Measurements from ENCODE around the gene CILP2. TPM values are rescaled to one million over a fixed set of nuclear protein-coding genes. Genes with fewer than 3 reads are reported as not detected.

CILP2 gene
- polyA plus RNA-seq, 1 donor = 0.09 TPM

DNA sequence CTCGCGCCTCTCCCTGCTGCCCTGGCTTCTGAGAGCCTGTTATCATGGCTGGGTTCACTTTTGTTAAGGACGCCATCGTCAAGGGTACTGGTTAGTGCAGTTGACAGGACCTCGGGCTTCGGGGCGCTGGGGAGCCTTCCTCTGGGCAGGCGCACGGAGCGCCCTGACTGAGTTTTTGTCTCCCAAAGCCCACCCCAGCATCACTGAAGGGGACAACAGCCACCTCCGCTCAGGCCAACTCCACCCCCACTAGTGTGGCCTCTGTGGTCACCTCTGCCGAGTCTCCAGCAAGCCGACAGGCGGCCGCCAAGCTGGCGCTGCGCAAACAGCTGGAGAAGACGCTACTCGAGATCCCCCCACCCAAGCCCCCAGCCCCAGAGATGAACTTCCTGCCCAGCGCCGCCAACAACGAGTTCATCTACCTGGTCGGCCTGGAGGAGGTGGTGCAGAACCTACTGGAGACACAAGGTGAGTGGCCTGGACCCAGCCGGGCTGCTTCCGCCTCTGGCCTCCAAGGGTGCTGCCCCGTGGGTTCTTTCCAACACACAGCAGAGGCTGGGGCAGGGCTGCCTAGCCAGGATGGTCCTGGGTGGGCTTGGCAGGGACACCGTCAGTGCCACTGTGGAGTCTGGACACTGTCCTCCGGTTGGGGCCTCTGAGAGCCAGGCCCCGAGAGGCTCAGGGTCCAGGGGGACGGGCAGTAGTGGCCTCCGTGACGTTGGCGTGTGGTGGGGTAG, 39.6 kb upstream of the CILP2 start:
- H3K9me3 ChIP-seq (ENCODE audit: control insufficient read depth, low read depth, low read length) = no peaks in the 10 kb centered on the region
- WGBS (ENCODE audit: insufficient coverage, low lambda C conversion rate) = no CpG with 5 or more reads among the region's 33 CpGs
- H3K27me3 ChIP-seq (ENCODE audit: control insufficient read depth, insufficient read depth, low read length) = no peaks in the 10 kb centered on the region
- no peak overlapping the region for H3K4me3 ChIP-seq (ENCODE audit: low read length)
- H3K36me3 ChIP-seq (ENCODE audit: control insufficient read depth, insufficient read depth, low read length) = peaks cover 91% of the 10 kb centered on the region
- DNase-seq = no peak
- no peaks in the 10 kb centered on the region for H3K4me1 ChIP-seq (ENCODE audit: control insufficient read depth, insufficient read depth, low read length)
- H3K27ac ChIP-seq (ENCODE audit: low read length) = no peak overlapping the region

DNA sequence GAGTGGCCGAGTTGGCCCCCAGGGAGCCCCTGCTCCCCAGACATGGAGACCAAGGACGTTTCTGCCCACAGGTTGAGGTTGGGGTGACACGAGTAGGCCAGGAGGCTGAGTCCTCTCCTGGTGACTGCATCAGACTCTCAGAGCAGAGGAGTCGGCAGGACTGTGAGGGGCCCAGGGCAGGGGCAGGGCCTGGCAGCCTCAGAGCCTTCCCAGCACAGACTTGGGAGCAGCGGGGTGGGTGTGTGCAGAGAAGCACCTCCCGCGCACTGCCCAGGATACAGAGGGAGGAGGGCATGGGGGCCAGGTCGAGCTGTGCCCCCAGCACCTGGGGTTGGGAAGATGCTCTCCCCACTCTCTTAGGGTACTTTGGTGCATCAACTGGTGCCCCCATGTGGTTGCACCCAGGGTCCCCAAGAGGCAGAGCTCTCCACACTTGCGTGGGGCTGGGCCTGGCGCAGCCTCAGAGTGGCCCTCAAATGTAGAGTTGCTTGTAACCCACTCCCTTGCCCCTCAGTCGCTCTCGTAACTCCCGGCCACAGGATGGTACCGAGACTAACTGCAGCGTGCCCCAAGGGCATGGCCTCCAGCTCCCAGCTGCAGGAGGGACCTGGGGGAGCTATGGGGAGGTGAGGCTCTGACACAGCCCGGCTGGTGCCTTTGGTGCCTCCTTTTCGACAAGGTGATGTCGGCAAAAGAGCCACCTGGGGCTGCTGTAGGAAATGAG, 38.6 kb upstream of the CILP2 start:
- H3K4me1 ChIP-seq (ENCODE audit: control insufficient read depth, insufficient read depth, low read length) = no peaks in the 10 kb centered on the region
- no peak overlapping the region for H3K4me3 ChIP-seq (ENCODE audit: low read length)
- WGBS (ENCODE audit: insufficient coverage, low lambda C conversion rate) = no CpG with 5 or more reads among the region's 18 CpGs
- H3K9me3 ChIP-seq (ENCODE audit: control insufficient read depth, low read depth, low read length) = no peaks in the 10 kb centered on the region
- DNase-seq = no peak
- peaks cover 91% of the 10 kb centered on the region for H3K36me3 ChIP-seq (ENCODE audit: control insufficient read depth, insufficient read depth, low read length)
- H3K27ac ChIP-seq (ENCODE audit: low read length) = no peak overlapping the region
- no peaks in the 10 kb centered on the region for H3K27me3 ChIP-seq (ENCODE audit: control insufficient read depth, insufficient read depth, low read length)

DNA sequence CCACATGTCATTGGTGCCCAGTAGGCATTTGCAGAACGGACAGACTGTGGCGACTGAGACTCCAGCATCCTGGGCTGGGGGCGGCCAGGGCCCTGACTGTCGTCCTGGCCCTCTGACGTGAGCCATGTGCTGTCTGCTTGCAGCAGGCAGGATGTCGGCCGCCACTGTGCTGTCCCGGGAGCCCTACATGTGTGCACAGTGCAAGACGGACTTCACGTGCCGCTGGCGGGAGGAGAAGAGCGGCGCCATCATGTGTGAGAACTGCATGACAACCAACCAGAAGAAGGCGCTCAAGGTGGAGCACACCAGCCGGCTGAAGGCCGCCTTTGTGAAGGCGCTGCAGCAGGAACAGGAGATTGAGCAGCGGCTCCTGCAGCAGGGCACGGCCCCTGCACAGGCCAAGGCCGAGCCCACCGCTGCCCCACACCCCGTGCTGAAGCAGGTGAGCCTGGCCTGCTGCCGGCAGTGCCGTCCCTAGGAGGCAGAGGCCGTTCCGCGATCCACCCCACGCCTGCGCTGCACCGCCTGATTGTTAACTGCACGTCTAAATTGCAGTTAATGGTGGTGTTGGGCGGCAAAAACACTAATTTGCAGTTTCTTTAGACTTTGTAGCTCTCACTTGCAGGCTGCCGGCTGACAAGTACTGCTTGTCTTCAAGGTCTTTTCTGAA, 37.0 kb upstream of the CILP2 start:
- Histone ChIP-seq H3K4me3 (ENCODE audit: low read length) (no peak overlapping the region), H3K4me1 (ENCODE audit: control insufficient read depth, insufficient read depth, low read length) (no peaks in the 10 kb centered on the region), H3K9me3 (ENCODE audit: control insufficient read depth, low read depth, low read length) (no peaks in the 10 kb centered on the region), H3K36me3 (ENCODE audit: control insufficient read depth, insufficient read depth, low read length) (peaks cover 94% of the 10 kb centered on the region), H3K27ac (ENCODE audit: low read length) (no peak overlapping the region), H3K27me3 (ENCODE audit: control insufficient read depth, insufficient read depth, low read length) (no peaks in the 10 kb centered on the region)
- WGBS (ENCODE audit: insufficient coverage, low lambda C conversion rate) = no CpG with 5 or more reads among the region's 34 CpGs
- no peak for DNase-seq

DNA sequence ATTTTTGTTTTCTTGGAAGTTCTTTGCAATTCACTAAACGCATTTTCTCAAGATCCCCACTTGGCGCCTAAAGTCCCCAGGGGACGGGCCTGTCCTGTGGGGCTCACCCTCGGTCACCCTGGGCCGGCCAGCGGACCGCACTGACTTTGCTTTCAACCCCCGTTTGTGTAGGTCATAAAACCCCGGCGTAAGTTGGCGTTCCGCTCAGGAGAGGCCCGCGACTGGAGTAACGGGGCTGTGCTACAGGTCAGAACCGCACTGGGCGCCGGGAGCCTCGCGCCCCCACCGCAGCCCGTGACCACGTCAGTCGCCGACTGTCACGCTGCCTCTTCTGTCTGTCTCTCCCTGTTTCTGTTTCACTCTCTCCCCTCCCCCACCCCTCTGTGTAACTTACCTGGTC, 36.3 kb upstream of the CILP2 start:
- no peaks in the 10 kb centered on the region for H3K9me3 ChIP-seq (ENCODE audit: control insufficient read depth, low read depth, low read length)
- WGBS (ENCODE audit: insufficient coverage, low lambda C conversion rate) = no CpG with 5 or more reads among the region's 26 CpGs
- no peaks in the 10 kb centered on the region for H3K4me1 ChIP-seq (ENCODE audit: control insufficient read depth, insufficient read depth, low read length)
- peaks cover 93% of the 10 kb centered on the region for H3K36me3 ChIP-seq (ENCODE audit: control insufficient read depth, insufficient read depth, low read length)
- H3K4me3 ChIP-seq (ENCODE audit: low read length) = no peak overlapping the region
- H3K27ac ChIP-seq (ENCODE audit: low read length) = no peak overlapping the region
- no peaks in the 10 kb centered on the region for H3K27me3 ChIP-seq (ENCODE audit: control insufficient read depth, insufficient read depth, low read length)
- DNase-seq = no peak

DNA sequence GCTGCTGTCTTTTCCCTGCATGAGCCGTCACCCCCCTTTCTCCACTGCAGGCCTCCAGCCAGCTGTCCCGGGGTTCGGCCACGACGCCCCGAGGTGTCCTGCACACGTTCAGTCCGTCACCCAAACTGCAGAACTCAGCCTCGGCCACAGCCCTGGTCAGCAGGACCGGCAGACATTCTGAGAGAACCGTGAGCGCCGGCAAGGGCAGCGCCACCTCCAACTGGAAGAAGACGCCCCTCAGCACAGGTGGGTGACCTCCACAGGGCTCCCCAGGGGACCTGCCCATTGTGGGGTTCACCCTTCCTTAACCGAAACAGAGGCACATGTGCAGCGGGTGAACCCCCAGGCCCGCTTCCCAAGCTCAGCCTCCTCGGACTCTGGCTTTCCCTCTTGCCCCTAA, 35.8 kb upstream of the CILP2 start:
- Histone ChIP-seq H3K9me3 (ENCODE audit: control insufficient read depth, low read depth, low read length) (no peaks in the 10 kb centered on the region), H3K4me1 (ENCODE audit: control insufficient read depth, insufficient read depth, low read length) (no peaks in the 10 kb centered on the region), H3K27ac (ENCODE audit: low read length) (no peak overlapping the region), H3K36me3 (ENCODE audit: control insufficient read depth, insufficient read depth, low read length) (peaks cover 92% of the 10 kb centered on the region), H3K27me3 (ENCODE audit: control insufficient read depth, insufficient read depth, low read length) (no peaks in the 10 kb centered on the region), H3K4me3 (ENCODE audit: low read length) (no peak overlapping the region)
- DNase-seq = no peak
- WGBS (ENCODE audit: insufficient coverage, low lambda C conversion rate) = no CpG with 5 or more reads among the region's 19 CpGs

DNA sequence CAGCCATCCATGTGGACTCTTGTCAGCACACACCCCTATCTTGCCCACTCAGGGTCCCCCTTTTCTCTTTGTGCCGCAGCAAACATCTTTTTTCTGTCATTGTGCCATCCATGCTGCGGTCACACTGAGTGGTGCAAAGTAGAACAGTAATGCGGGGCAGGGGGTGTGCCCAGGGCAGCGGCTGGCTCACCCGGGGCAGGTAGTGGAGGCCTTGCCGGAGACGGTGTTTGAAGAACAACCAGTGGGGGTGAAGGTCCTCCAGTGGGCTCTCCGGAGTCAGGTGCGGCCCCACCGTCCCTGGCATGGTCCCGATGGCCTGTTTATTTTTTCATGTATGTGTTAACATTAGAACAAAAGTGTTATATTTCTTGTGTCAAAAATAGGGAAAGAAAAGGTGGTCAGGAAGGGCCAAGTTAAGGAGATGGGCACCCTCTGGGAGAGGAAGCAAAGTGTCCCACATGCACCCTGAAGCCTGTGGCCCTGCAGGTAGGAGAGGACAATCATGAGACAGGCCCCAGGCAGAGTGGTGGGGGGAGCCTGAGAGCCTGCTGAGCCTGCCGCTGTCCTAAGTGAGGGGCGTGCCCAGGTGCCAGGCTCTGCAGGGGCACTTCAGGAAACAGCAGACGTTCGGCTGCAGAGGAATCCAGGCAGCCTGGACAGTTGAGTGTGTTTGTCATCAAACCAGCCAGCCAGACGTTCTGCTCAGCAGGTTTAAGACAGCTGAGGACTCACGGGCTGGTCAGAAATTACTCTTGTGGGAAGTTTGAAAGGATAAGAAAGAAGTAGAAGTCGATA, 35.1 kb upstream of the CILP2 start:
- Histone ChIP-seq H3K4me1 (ENCODE audit: control insufficient read depth, insufficient read depth, low read length) (no peaks in the 10 kb centered on the region), H3K27me3 (ENCODE audit: control insufficient read depth, insufficient read depth, low read length) (no peaks in the 10 kb centered on the region), H3K4me3 (ENCODE audit: low read length) (no peak overlapping the region), H3K27ac (ENCODE audit: low read length) (no peak overlapping the region), H3K36me3 (ENCODE audit: control insufficient read depth, insufficient read depth, low read length) (peaks cover 88% of the 10 kb centered on the region), H3K9me3 (ENCODE audit: control insufficient read depth, low read depth, low read length) (no peaks in the 10 kb centered on the region)
- DNase-seq = no peak
- no CpG with 5 or more reads among the region's 18 CpGs for WGBS (ENCODE audit: insufficient coverage, low lambda C conversion rate)

DNA sequence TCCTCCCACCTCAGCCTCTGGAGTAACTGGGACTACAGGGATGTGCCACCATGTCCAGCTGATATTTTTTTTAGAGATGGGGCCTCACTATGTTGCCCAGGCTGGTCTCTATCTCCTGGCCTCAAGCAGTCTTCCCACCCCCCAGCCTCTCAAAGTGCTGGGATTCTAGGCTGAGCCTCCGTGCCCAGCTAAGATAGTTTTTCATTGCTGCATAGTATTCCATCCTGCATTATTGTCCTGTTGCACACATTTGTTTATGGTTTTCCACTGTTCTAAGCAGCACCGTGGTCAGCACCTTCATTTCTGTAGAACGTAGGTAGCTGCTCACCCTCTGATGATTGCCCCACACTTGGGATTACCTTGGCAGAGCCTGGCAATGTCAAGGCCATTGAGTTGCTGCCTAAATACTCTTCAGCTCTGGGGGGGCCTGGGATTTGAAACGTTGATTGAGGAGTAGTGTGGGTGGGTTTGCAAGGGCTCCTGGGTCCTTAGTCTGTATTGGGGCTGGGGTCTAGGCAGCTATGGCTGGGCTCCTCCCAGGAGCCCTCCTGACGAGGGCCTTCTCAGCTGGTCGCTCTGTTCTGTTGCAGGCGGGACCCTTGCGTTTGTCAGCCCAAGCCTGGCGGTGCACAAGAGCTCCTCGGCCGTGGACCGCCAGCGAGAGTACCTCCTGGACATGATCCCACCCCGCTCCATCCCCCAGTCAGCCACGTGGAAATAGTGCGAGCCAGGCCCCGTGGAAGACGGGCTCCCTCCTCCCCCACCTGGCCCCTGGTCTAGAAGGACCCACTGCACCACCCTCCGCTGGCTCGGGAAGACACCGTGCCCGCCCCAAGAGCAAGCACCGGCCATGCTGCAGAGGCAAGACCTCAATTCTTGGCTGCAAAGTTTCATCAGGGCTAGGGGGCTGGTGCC, 33.1 kb upstream of the CILP2 start:
- Histone ChIP-seq H3K27me3 (ENCODE audit: control insufficient read depth, insufficient read depth, low read length) (no peaks in the 10 kb centered on the region), H3K27ac (ENCODE audit: low read length) (no peak overlapping the region), H3K9me3 (ENCODE audit: control insufficient read depth, low read depth, low read length) (no peaks in the 10 kb centered on the region), H3K4me3 (ENCODE audit: low read length) (no peak overlapping the region), H3K4me1 (ENCODE audit: control insufficient read depth, insufficient read depth, low read length) (no peaks in the 10 kb centered on the region), H3K36me3 (ENCODE audit: control insufficient read depth, insufficient read depth, low read length) (peaks cover 74% of the 10 kb centered on the region)
- no peak for DNase-seq
- no CpG with 5 or more reads among the region's 23 CpGs for WGBS (ENCODE audit: insufficient coverage, low lambda C conversion rate)

DNA sequence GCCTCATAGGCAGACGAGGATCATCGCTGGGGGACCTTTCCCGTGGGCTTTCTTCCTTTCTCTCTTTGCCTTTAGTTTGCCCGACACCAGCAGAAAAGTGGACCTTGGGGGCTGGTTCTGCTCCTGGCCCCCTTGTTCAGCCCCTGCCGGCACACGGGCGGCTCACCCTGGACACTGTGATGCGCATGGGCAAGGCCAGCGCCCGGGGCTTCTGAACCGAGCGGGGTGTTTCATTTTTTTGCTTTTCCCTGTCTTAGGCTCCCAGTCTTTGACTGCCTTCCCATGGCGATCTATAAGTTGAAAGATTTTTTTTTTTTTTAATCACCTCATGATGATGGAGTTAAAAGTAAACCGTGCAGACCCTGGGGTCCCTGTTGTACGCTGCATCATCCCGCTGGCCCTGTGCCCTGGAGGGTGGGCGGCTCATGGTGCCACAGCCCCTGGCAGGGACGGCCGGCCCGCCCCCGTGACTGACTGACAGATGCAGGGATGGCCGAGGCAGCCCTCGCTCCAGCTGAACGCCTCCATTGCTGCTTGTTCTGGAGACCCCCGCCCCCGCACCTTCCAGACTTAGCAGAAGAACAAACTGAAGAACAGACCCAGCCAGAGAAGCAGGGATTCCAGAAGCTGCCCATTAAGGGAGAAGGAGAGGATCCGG, 32.3 kb upstream of the CILP2 start:
- Histone ChIP-seq H3K27ac (ENCODE audit: low read length) (no peak overlapping the region), H3K27me3 (ENCODE audit: control insufficient read depth, insufficient read depth, low read length) (no peaks in the 10 kb centered on the region), H3K4me3 (ENCODE audit: low read length) (no peak overlapping the region), H3K36me3 (ENCODE audit: control insufficient read depth, insufficient read depth, low read length) (peaks cover 66% of the 10 kb centered on the region), H3K9me3 (ENCODE audit: control insufficient read depth, low read depth, low read length) (no peaks in the 10 kb centered on the region), H3K4me1 (ENCODE audit: control insufficient read depth, insufficient read depth, low read length) (no peaks in the 10 kb centered on the region)
- WGBS (ENCODE audit: insufficient coverage, low lambda C conversion rate) = 100% methylated on average over 3 of the region's 27 CpGs
- DNase-seq = no peak

DNA sequence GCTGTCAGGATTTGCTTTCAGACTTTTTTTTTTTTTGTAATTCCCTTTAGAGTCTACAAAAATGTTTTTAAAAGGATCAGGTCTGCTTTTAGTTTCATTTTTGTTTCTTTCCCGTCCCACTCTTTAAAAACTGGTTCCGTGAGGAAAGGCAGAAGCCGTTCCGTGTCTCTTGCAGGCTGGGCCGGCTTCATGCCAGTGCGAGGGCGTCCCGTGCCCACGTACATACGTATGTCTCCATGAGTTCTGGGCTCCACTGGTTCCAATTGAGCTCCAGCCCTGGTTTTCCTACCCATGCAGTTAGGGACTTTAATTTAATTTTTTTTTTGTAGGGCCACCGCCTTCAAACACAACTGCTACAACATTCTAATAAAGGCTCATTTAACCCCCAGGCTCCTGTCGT, 31.5 kb upstream of the CILP2 start:
- Histone ChIP-seq H3K27me3 (ENCODE audit: control insufficient read depth, insufficient read depth, low read length) (no peaks in the 10 kb centered on the region), H3K4me3 (ENCODE audit: low read length) (no peak overlapping the region), H3K9me3 (ENCODE audit: control insufficient read depth, low read depth, low read length) (no peaks in the 10 kb centered on the region), H3K27ac (ENCODE audit: low read length) (no peak overlapping the region), H3K36me3 (ENCODE audit: control insufficient read depth, insufficient read depth, low read length) (peaks cover 58% of the 10 kb centered on the region), H3K4me1 (ENCODE audit: control insufficient read depth, insufficient read depth, low read length) (no peaks in the 10 kb centered on the region)
- WGBS (ENCODE audit: insufficient coverage, low lambda C conversion rate) = 73% methylated on average over 3 of the region's 12 CpGs
- no peak for DNase-seq
